Activated naive CD4-positive, alpha-beta T cell treated with anti-CD3 and anti-CD28 coated beads for 36 hours (primary cell): Measurements from ENCODE around the gene NEURL2. TPM values are rescaled to one million over a fixed set of nuclear protein-coding genes. Genes with fewer than 3 reads are reported as not detected.
"Not testable (repeated sequence)": the region's sequence is repeated elsewhere in the genome, so short reads cannot be mapped to it uniquely, and the experiment has no call there.

Source experiments
- CTCF ChIA-PET: fragments of 350-600 bp; sonication (Branson Sonifier 250); formaldehyde crosslinking; loops from one replicate; lab custom pipeline; 2021; ENCODE audit warnings: antibody characterized with exemption; lab: Charles Lee
- DNase-seq: peaks from one replicate; pipeline ENCODE4 v3.0.0-alpha.2; 2020
- H3K27ac Mint-ChIP-seq: one replicate; pipeline ENCODE4 v1.8.0; 2021; ENCODE audit warnings: mild to moderate bottlenecking, mixed read lengths
- H3K27me3 Mint-ChIP-seq: one replicate; pipeline ENCODE4 v1.8.0; 2021; ENCODE audit warnings: low read depth, mixed read lengths
- H3K36me3 Mint-ChIP-seq: one replicate; pipeline ENCODE4 v1.8.0; 2021; ENCODE audit warnings: low read depth, mixed read lengths
- H3K4me1 Mint-ChIP-seq: one replicate; pipeline ENCODE4 v1.8.0; 2021; ENCODE audit warnings: low read depth, mixed read lengths
- H3K4me3 Mint-ChIP-seq: one replicate; pipeline ENCODE4 v1.8.0; 2021; ENCODE audit warnings: mild to moderate bottlenecking, moderate library complexity, mixed read lengths
- H3K9me3 Mint-ChIP-seq: one replicate; pipeline ENCODE4 v1.8.0; 2021; ENCODE audit warnings: mixed read lengths
- intact Hi-C: fragments of 100-400 bp; cut with micrococcal nuclease; formaldehyde crosslinking; loops from one replicate; pipeline ENCODE4 v1.15.1; 2023
- total RNA-seq, 2 experiments: library from RNA; stranded (reverse); gene quantifications; one replicate each; pipeline ENCODE4 v1.2.3, GENCODE V29; 2021

The NEURL2 gene
- total RNA-seq, 2 experiments from 2014 or later: 0.99 to 1.4 TPM

GRCh38 chr20:45905505-45906079, 14.6 kb upstream of the NEURL2 start:
- H3K4me1 Mint-ChIP-seq: peaks cover 2% of the 10 kb centered on the region
- H3K9me3 Mint-ChIP-seq: no peaks in the 10 kb centered on the region
- CTCF ChIA-PET: interaction anchor here (1.4 kb wide), 2 partner anchors 64 to 82 kb away, joined by 4 to 5 read pairs; no protein-coding TSS in a partner anchor
- H3K4me3 Mint-ChIP-seq: no peak overlapping the region
- H3K27me3 Mint-ChIP-seq: no peaks in the 10 kb centered on the region
- DNase-seq: no peak
- intact Hi-C loops: no loop called here
- no peaks in the 10 kb centered on the region for H3K36me3 Mint-ChIP-seq
- no peak overlapping the region for H3K27ac Mint-ChIP-seq

- Mint-ChIP-seq H3K27ac (no peak overlapping the region), H3K4me3 (no peak overlapping the region), H3K27me3 (no peaks in the 10 kb centered on the region), H3K9me3 (no peaks in the 10 kb centered on the region), H3K36me3 (no peaks in the 10 kb centered on the region), H3K4me1 (no peaks in the 10 kb centered on the region)
- intact Hi-C loops: no loop called here
- no peak for DNase-seq
- CTCF ChIA-PET: interaction anchor here (1.4 kb wide), 2 partner anchors 65 to 81 kb away, joined by 4 to 5 read pairs; no protein-coding TSS in a partner anchor
Observed at GRCh38 chr20:45904583-45905504, 13.8 kb upstream of the NEURL2 start.

GRCh38 chr20:45902199-45902701, 11.2 kb upstream of the NEURL2 start:
- Mint-ChIP-seq H3K36me3 (peaks cover 4% of the 10 kb centered on the region), H3K27me3 (no peaks in the 10 kb centered on the region), H3K4me3 (no peak overlapping the region), H3K9me3 (no peaks in the 10 kb centered on the region), H3K27ac (no peak overlapping the region), H3K4me1 (no peaks in the 10 kb centered on the region)
- intact Hi-C loops: no loop called here
- CTCF ChIA-PET: interaction anchor here (0.6 kb wide), 1 partner anchor 41 kb away, joined by 3 read pairs; no protein-coding TSS in a partner anchor
- no peak for DNase-seq

GRCh38 chr20:45901332-45901731, 10.3 kb upstream of the NEURL2 start:
- CTCF ChIA-PET, H3K27me3 Mint-ChIP-seq, DNase-seq: not testable (repeated sequence)

GRCh38 chr20:45899046-45899835, 8.2 kb upstream of the NEURL2 start:
- intact Hi-C loops: no loop called here
- no peak for DNase-seq
- Mint-ChIP-seq H3K9me3 (no peaks in the 10 kb centered on the region), H3K4me1 (no peaks in the 10 kb centered on the region), H3K27ac (no peak overlapping the region), H3K4me3 (no peak overlapping the region), H3K36me3 (peaks cover 4% of the 10 kb centered on the region), H3K27me3 (no peaks in the 10 kb centered on the region)
- CTCF ChIA-PET: no interaction called here

More at GRCh38 chr20:45901332-45901731, 10.3 kb upstream of the NEURL2 start:
- intact Hi-C loops, H3K4me1 Mint-ChIP-seq, H3K36me3 Mint-ChIP-seq, H3K27ac Mint-ChIP-seq, H3K4me3 Mint-ChIP-seq, H3K9me3 Mint-ChIP-seq: not testable (repeated sequence)

- intact Hi-C loops: no loop called here
Observed at GRCh38 chr20:45898285-45898684, 7.3 kb upstream of the NEURL2 start.

GRCh38 chr20:45897692-45898091, 6.7 kb upstream of the NEURL2 start:
- Mint-ChIP-seq H3K9me3 (no peaks in the 10 kb centered on the region), H3K36me3 (peaks cover 9% of the 10 kb centered on the region), H3K4me3 (no peak overlapping the region), H3K27me3 (no peaks in the 10 kb centered on the region), H3K27ac (no peak overlapping the region), H3K4me1 (peaks cover 4% of the 10 kb centered on the region)
- no peak for DNase-seq
- CTCF ChIA-PET: no interaction called here
- intact Hi-C loops: no loop called here

More at GRCh38 chr20:45898285-45898684, 7.3 kb upstream of the NEURL2 start:
- Mint-ChIP-seq H3K9me3 (no peaks in the 10 kb centered on the region), H3K36me3 (peaks cover 7% of the 10 kb centered on the region), H3K27me3 (no peaks in the 10 kb centered on the region), H3K4me3 (no peak overlapping the region), H3K27ac (no peak overlapping the region), H3K4me1 (no peaks in the 10 kb centered on the region)
- DNase-seq: no peak
- CTCF ChIA-PET: no interaction called here

- CTCF ChIA-PET: no interaction called here
- Mint-ChIP-seq H3K27me3 (no peaks in the 10 kb centered on the region), H3K36me3 (peaks cover 9% of the 10 kb centered on the region), H3K4me3 (no peak overlapping the region), H3K4me1 (peaks cover 8% of the 10 kb centered on the region), H3K9me3 (no peaks in the 10 kb centered on the region), H3K27ac (no peak overlapping the region)
- intact Hi-C loops: no loop called here
- no peak for DNase-seq
Observed at GRCh38 chr20:45897289-45897688, 6.3 kb upstream of the NEURL2 start.

GRCh38 chr20:45896641-45897161, 5.7 kb upstream of the NEURL2 start:
- Mint-ChIP-seq H3K4me1 (peaks cover 13% of the 10 kb centered on the region), H3K9me3 (no peaks in the 10 kb centered on the region), H3K27ac (no peak overlapping the region), H3K36me3 (peaks cover 9% of the 10 kb centered on the region), H3K27me3 (no peaks in the 10 kb centered on the region), H3K4me3 (no peak overlapping the region)
- DNase-seq: no peak
- CTCF ChIA-PET: no interaction called here
- intact Hi-C loops: no loop called here

- Mint-ChIP-seq H3K4me1 (peaks cover 18% of the 10 kb centered on the region), H3K36me3 (peaks cover 9% of the 10 kb centered on the region), H3K27me3 (no peaks in the 10 kb centered on the region), H3K9me3 (no peaks in the 10 kb centered on the region), H3K4me3 (no peak overlapping the region), H3K27ac (no peak overlapping the region)
- DNase-seq: no peak
- CTCF ChIA-PET: no interaction called here
- intact Hi-C loops: no loop called here
Observed at GRCh38 chr20:45894797-45895196, 3.8 kb upstream of the NEURL2 start.

- H3K4me3 Mint-ChIP-seq: no peak overlapping the region
- peaks cover 22% of the 10 kb centered on the region for H3K4me1 Mint-ChIP-seq
- no peaks in the 10 kb centered on the region for H3K9me3 Mint-ChIP-seq
- CTCF ChIA-PET: no interaction called here
- peaks cover 7% of the 10 kb centered on the region for H3K36me3 Mint-ChIP-seq
- H3K27ac Mint-ChIP-seq: no peak overlapping the region
- no peaks in the 10 kb centered on the region for H3K27me3 Mint-ChIP-seq
- DNase-seq: no peak
- intact Hi-C loops: no loop called here
Observed at GRCh38 chr20:45893831-45894230, 2.8 kb upstream of the NEURL2 start.
